ENCODE measurements around the gene SLC30A3. TPM values are rescaled to one million over a fixed set of nuclear protein-coding genes. Genes with fewer than 3 reads are reported as not detected.

Gene SLC30A3
- total RNA-seq, 4 donors from 2014 or later, result 0.44 TPM; not detected in 3

DNA sequence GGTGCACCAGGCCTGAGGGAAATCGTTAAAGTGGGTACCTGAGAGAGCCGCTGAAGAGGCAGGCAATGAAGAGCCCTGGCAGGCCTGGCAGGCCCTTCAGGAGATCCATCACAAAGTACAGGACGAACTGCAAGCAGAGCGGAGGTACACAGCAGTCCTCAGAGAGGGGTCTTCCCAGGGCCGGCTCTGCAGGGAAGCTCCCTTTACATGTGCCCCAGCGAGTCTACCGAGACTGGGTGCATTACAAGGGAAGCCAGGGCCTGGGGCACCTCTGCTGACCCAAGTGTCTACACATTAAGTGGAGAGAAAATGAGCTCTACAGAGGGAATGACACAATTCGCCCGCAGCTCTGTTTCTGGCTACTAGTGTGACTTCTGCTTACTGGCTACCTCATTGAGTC is 59.1 kb downstream of the SLC30A3 start:
- Histone ChIP-seq H3K4me1 (no peaks in the 10 kb centered on the region), H3K36me3 (peaks cover 0 to 94% (median 5%) of the 10 kb centered on the region in 3 donors), H3K27ac (no peak overlapping the region), H3K27me3 (no peaks in the 10 kb centered on the region), H3K4me3 (no peak overlapping the region), H3K9me3 (no peaks in the 10 kb centered on the region)
- no peak for TF ChIP-seq POLR2A (IDR thresholded peaks at IDR 0.05)
- TF ChIP-seq, protein P1, sequence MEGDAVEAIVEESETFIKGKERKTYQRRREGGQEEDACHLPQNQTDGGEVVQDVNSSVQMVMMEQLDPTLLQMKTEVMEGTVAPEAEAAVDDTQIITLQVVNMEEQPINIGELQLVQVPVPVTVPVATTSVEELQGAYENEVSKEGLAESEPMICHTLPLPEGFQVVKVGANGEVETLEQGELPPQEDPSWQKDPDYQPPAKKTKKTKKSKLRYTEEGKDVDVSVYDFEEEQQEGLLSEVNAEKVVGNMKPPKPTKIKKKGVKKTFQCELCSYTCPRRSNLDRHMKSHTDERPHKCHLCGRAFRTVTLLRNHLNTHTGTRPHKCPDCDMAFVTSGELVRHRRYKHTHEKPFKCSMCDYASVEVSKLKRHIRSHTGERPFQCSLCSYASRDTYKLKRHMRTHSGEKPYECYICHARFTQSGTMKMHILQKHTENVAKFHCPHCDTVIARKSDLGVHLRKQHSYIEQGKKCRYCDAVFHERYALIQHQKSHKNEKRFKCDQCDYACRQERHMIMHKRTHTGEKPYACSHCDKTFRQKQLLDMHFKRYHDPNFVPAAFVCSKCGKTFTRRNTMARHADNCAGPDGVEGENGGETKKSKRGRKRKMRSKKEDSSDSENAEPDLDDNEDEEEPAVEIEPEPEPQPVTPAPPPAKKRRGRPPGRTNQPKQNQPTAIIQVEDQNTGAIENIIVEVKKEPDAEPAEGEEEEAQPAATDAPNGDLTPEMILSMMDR (IDR thresholded peaks at IDR 0.05), result no peak
- TF ChIP-seq EP300 (IDR thresholded peaks at IDR 0.05), result no peak
- 93 to 95% methylated on average over 9 of the region's 9 CpGs for WGBS, 2 donors
- DNase-seq (ENCODE audit: low spot score in 2 of 2), result no peak

Other genes with a start within 250 kb of the SLC30A3 start
- 10 to 100 TPM; 45.7 to 71.4 (median 53.4) TPM for gene TMEM214, start 230.1 kb downstream of the SLC30A3 start, total RNA-seq
- gene AGBL5, start 211.4 kb downstream of the SLC30A3 start, total RNA-seq, result 10 to 100 TPM; 12.1 to 14.4 (median 14.3) TPM
- 100 to 1,000 TPM; 111 to 217 (median 166) TPM for gene OST4, start 191.4 kb downstream of the SLC30A3 start, total RNA-seq
- 10 to 100 TPM; 56.6 to 95.1 (median 70.1) TPM for gene EMILIN1, start 184.4 kb downstream of the SLC30A3 start, total RNA-seq
- gene KHK, start 176.3 kb downstream of the SLC30A3 start, total RNA-seq, result 10 to 100 TPM in 2 of 4 donors, 1 to 10 TPM in 2; 5.1 to 12.2 (median 9.1) TPM
- 10 to 100 TPM in 1 of 4 donors, 1 to 10 TPM in 3; 2.8 to 15.9 (median 8.4) TPM for gene CGREF1, start 143.9 kb downstream of the SLC30A3 start, total RNA-seq
- under 1 TPM in 3 of 4 donors, not detected in 1; 0.42 to 0.78 (median 0.44) TPM for gene ABHD1, start 139.2 kb downstream of the SLC30A3 start, total RNA-seq
- 100 to 1,000 TPM in 1 of 4 donors, 10 to 100 TPM in 3; 54.4 to 114 (median 80.1) TPM for gene PREB, start 128.4 kb downstream of the SLC30A3 start, total RNA-seq
- not detected for gene PRR30, start 123.6 kb downstream of the SLC30A3 start, total RNA-seq
- not detected for gene TCF23, start 114.0 kb downstream of the SLC30A3 start, total RNA-seq
- 100 to 1,000 TPM; 107 to 210 (median 124) TPM for gene ATRAID, start 51.0 kb downstream of the SLC30A3 start, total RNA-seq
- 10 to 100 TPM; 19.0 to 50.0 (median 41.5) TPM for gene SLC5A6, start 50.8 kb downstream of the SLC30A3 start, total RNA-seq
- 10 to 100 TPM; 18.6 to 69.6 (median 32.9) TPM for gene CAD, start 45.7 kb downstream of the SLC30A3 start, total RNA-seq
- 1 to 10 TPM in 1 of 4 donors, not detected in 3; 2.5 TPM for gene DNAJC5G, start 12.4 kb upstream of the SLC30A3 start, total RNA-seq
- gene TRIM54, start 19.4 kb upstream of the SLC30A3 start, total RNA-seq, result 1 to 10 TPM in 2 of 4 donors, under 1 TPM in 2; 0.21 to 2.7 (median 1.3) TPM
- 10 to 100 TPM; 14.9 to 24.0 (median 16.8) TPM for gene UCN, start 45.4 kb upstream of the SLC30A3 start, total RNA-seq
- 100 to 1,000 TPM in 1 of 4 donors, 10 to 100 TPM in 3; 68.4 to 105 (median 87.3) TPM for gene MPV17, start 60.0 kb upstream of the SLC30A3 start, total RNA-seq
- 10 to 100 TPM; 38.9 to 54.0 (median 46.0) TPM for gene GTF3C2, start 93.7 kb upstream of the SLC30A3 start, total RNA-seq
- gene EIF2B4, start 107.3 kb upstream of the SLC30A3 start, total RNA-seq, result 10 to 100 TPM; 43.3 to 69.0 (median 59.8) TPM
- 10 to 100 TPM; 71.6 to 97.7 (median 90.8) TPM for gene SNX17, start 107.6 kb upstream of the SLC30A3 start, total RNA-seq
- gene ZNF513, start 117.7 kb upstream of the SLC30A3 start, total RNA-seq, result 10 to 100 TPM; 12.9 to 16.8 (median 14.4) TPM
- gene PPM1G, start 146.5 kb upstream of the SLC30A3 start, total RNA-seq, result 10 to 100 TPM; 33.7 to 53.6 (median 47.9) TPM
- 10 to 100 TPM; 43.7 to 62.5 (median 56.7) TPM for gene NRBP1, start 165.6 kb upstream of the SLC30A3 start, total RNA-seq
- gene KRTCAP3, start 179.3 kb upstream of the SLC30A3 start, total RNA-seq, result 10 to 100 TPM in 1 of 4 donors, 1 to 10 TPM in 1, not detected in 2; 3.6 to 18.1 TPM
- 10 to 100 TPM; 27.8 to 61.4 (median 40.9) TPM for gene IFT172, start 226.7 kb upstream of the SLC30A3 start, total RNA-seq
- 10 to 100 TPM in 2 of 4 donors, 1 to 10 TPM in 2; 7.0 to 30.3 (median 9.3) TPM for gene FNDC4, start 232.2 kb upstream of the SLC30A3 start, total RNA-seq
- gene GCKR, start 233.8 kb upstream of the SLC30A3 start, total RNA-seq, result not detected

Measured in tibial nerve (tissue), 4 donors.